CD14-positive monocyte (primary cell): ENCODE measurements around the gene CREB5. TPM values are rescaled to one million over a fixed set of nuclear protein-coding genes. Genes with fewer than 3 reads are reported as not detected.

ENCODE experiments used
- DNase-seq, 3 donors: peaks; one replicate each; pipeline ENCODE4 v3.0.0-alpha.2; 2011 to 2022
- H2AFZ ChIP-seq: 2 replicates; pipeline ENCODE4 v1.6.0; 2012; ENCODE audit warnings: mild to moderate bottlenecking, low read depth, low read length, inconsistent platforms; ENCODE audit not compliant: insufficient read depth, poor library complexity, severe bottlenecking
- H3K27ac ChIP-seq, 2 donors: 1 replicate in 1 of 2; 2 replicates in 1 of 2; pipeline ENCODE4 v1.5.1; 2012 to 2013; ENCODE audit warnings: low read length in 2 of 2, control low read depth in 1 of 2, inconsistent platforms in 1 of 2, low read depth in 1 of 2, mild to moderate bottlenecking in 1 of 2
- H3K27me3 ChIP-seq, 2 donors: one replicate each; pipeline versions ENCODE4 v1.6.0 to v1.6.1; 2011 to 2013; ENCODE audit warnings: low read length in 2 of 2; ENCODE audit not compliant: control insufficient read depth in 2 of 2, insufficient read depth in 2 of 2
- H3K36me3 ChIP-seq, 2 donors: replicated peaks in 1 of 2; 1 replicate in 1 of 2; 2 replicates in 1 of 2; pipeline versions ENCODE4 v1.5.1 to v1.6.1; 2012 to 2013; ENCODE audit warnings: low read length in 2 of 2, control low read depth in 1 of 2, inconsistent platforms in 1 of 2, mild to moderate bottlenecking in 1 of 2; ENCODE audit not compliant: insufficient read depth in 2 of 2, control insufficient read depth in 1 of 2
- H3K4me1 ChIP-seq, 2 donors: 1 replicate in 1 of 2; 2 replicates in 1 of 2; pipeline versions ENCODE4 v1.5.1 to v1.6.1; 2012 to 2013; ENCODE audit warnings: low read length in 2 of 2, control low read depth in 1 of 2, inconsistent platforms in 1 of 2, mild to moderate bottlenecking in 1 of 2, moderate library complexity in 1 of 2; ENCODE audit not compliant: insufficient read depth in 2 of 2, control insufficient read depth in 1 of 2
- H3K4me2 ChIP-seq: replicated peaks from 2 replicates; pipeline ENCODE3; 2012; ENCODE audit warnings: low read length, moderate library complexity, mild to moderate bottlenecking; ENCODE audit not compliant: poor library complexity, severe bottlenecking; ENCODE audit errors: extremely low read depth
- H3K4me3 ChIP-seq, 3 experiments: fragments of 200-600 bp in 1 of 3; sonication (generic) in 1 of 3; replicated peaks in 1 of 3; 1 replicate in 2 of 3; 2 replicates in 1 of 3; pipeline ENCODE4 v1.5.1; 2011 to 2013; ENCODE audit warnings: low read length in 3 of 3, mild to moderate bottlenecking in 3 of 3, control low read depth in 2 of 3, low read depth in 2 of 3, inconsistent platforms in 1 of 3, moderate library complexity in 1 of 3
- H3K79me2 ChIP-seq: 2 replicates; pipeline ENCODE4 v1.6.0; 2012; ENCODE audit warnings: mild to moderate bottlenecking, control low read depth, inconsistent platforms, low read length, moderate library complexity; ENCODE audit not compliant: insufficient read depth
- H3K9ac ChIP-seq: 2 replicates; pipeline ENCODE4 v1.6.0; 2017; ENCODE audit warnings: low read length, mild to moderate bottlenecking; ENCODE audit not compliant: insufficient read depth, poor library complexity, severe bottlenecking
- H3K9me3 ChIP-seq, 2 donors: replicated peaks in 1 of 2; 1 replicate in 1 of 2; 2 replicates in 1 of 2; pipeline versions ENCODE4 v1.5.1 to v1.6.1; 2012 to 2013; ENCODE audit warnings: low read length in 2 of 2, control low read depth in 1 of 2; ENCODE audit not compliant: control insufficient read depth in 1 of 2, insufficient read depth in 1 of 2
- H4K20me1 ChIP-seq: 2 replicates; pipeline ENCODE4 v1.6.0; 2012; ENCODE audit warnings: mild to moderate bottlenecking, low read length, control low read depth, moderate library complexity; ENCODE audit not compliant: insufficient read depth
- H3K27ac Mint-ChIP-seq, 7 donors: one replicate each; pipeline ENCODE4 v1.8.0; 2020; ENCODE audit warnings: mild to moderate bottlenecking in 7 of 7, mixed read lengths in 7 of 7, moderate library complexity in 6 of 7, inconsistent platforms in 2 of 7
- H3K27me3 Mint-ChIP-seq, 3 donors: one replicate each; pipeline ENCODE4 v1.8.0; 2021 to 2022; ENCODE audit warnings: low read depth in 3 of 3, mild to moderate bottlenecking in 3 of 3, mixed read lengths in 3 of 3, moderate library complexity in 3 of 3, inconsistent platforms in 1 of 3
- H3K36me3 Mint-ChIP-seq, 2 donors: one replicate each; pipeline ENCODE4 v1.8.0; 2020; ENCODE audit warnings: mixed read lengths in 2 of 2, inconsistent platforms in 1 of 2, mild to moderate bottlenecking in 1 of 2
- H3K4me1 Mint-ChIP-seq: one replicate; pipeline ENCODE4 v1.8.0; 2020; ENCODE audit warnings: mild to moderate bottlenecking, mixed read lengths
- H3K4me3 Mint-ChIP-seq, 2 donors: one replicate each; pipeline ENCODE4 v1.8.0; 2020; ENCODE audit warnings: mild to moderate bottlenecking in 2 of 2, mixed read lengths in 2 of 2, moderate library complexity in 1 of 2
- H3K9me3 Mint-ChIP-seq, 7 donors: one replicate each; pipeline ENCODE4 v1.8.0; 2020 to 2022; ENCODE audit warnings: mixed read lengths in 7 of 7, mild to moderate bottlenecking in 6 of 7, moderate library complexity in 6 of 7, inconsistent platforms in 2 of 7
- WGBS: methylation state at CpG from one replicate; pipeline ENCODE4 v1.1.5; 2013; ENCODE audit warnings: missing lambda C conversion rate; ENCODE audit not compliant: insufficient coverage; 5-methylcytosine and 5-hydroxymethylcytosine counted together
- intact Hi-C, 2 donors: fragments of 100-400 bp; cut with micrococcal nuclease; formaldehyde crosslinking; loops; one replicate each; pipeline versions ENCODE4 v1.15.0 to v1.15.1; 2023
- polyA plus RNA-seq, 3 donors: library from polyadenylated mRNA; depleted of rRNA in 1 of 3; unstranded in 2 of 3; stranded (reverse) in 1 of 3; fragments of 300-500 nt in 2 of 3; fragments of >200 nt in 1 of 3; fragmentation: Illumina TruSeq in 2 of 3; gene quantifications; 1 replicate in 2 of 3; 2 replicates in 1 of 3; pipeline ENCODE4 v1.2.3, GENCODE V29; 2012 to 2021
- TF ChIP-seq, protein P1 (sequence below): fragments of 200-600 bp; IDR thresholded peaks from one replicate; pipeline ENCODE4 v1.8.0; 2022; ENCODE audit warnings: antibody characterized with exemption, mild to moderate bottlenecking

CREB5 gene
- polyA plus RNA-seq, 3 donors, result 25.1 to 72.3 (median 44.2) TPM

DNA sequence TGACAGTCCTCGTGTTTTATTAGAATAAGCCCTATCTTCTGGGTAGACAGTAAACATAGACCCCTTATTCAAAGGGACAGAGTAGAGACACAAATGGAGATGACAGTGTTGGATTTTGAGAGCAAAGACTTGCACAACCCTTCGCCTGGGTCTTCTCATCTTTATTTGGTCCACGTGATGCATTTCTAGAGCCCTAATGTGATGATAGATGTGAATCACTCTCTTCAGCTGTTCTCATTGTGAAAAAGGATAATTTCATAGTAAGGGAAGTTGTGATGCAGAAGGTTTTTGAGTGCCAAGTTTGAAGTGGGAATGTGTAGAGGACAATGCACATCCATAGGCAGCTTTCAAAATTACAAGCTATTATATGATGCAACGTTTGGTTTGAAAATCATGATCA lies 86.3 kb downstream of the CREB5 start:
- Histone ChIP-seq H3K79me2 (no peaks in the 10 kb centered on the region), H3K9me3 (no peaks in the 10 kb centered on the region), H3K4me2 (no peak overlapping the region), H3K4me3 (no peak overlapping the region), H3K9ac (no peak overlapping the region), H2AFZ (no peak overlapping the region), H3K36me3 (no peaks in the 10 kb centered on the region), H3K27ac (no peak overlapping the region), H3K27me3 (no peaks in the 10 kb centered on the region), H4K20me1 (no peaks in the 10 kb centered on the region), H3K4me1 (no peaks in the 10 kb centered on the region)
- Mint-ChIP-seq H3K36me3 (no peaks in the 10 kb centered on the region), H3K9me3 (no peaks in the 10 kb centered on the region), H3K27me3 (peaks cover 4 to 9% (median 7%) of the 10 kb centered on the region in 3 donors), H3K4me3 (no peak overlapping the region), H3K4me1 (no peaks in the 10 kb centered on the region), H3K27ac (no peak overlapping the region)
- TF ChIP-seq, protein P1, sequence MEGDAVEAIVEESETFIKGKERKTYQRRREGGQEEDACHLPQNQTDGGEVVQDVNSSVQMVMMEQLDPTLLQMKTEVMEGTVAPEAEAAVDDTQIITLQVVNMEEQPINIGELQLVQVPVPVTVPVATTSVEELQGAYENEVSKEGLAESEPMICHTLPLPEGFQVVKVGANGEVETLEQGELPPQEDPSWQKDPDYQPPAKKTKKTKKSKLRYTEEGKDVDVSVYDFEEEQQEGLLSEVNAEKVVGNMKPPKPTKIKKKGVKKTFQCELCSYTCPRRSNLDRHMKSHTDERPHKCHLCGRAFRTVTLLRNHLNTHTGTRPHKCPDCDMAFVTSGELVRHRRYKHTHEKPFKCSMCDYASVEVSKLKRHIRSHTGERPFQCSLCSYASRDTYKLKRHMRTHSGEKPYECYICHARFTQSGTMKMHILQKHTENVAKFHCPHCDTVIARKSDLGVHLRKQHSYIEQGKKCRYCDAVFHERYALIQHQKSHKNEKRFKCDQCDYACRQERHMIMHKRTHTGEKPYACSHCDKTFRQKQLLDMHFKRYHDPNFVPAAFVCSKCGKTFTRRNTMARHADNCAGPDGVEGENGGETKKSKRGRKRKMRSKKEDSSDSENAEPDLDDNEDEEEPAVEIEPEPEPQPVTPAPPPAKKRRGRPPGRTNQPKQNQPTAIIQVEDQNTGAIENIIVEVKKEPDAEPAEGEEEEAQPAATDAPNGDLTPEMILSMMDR, result no peak
- intact Hi-C loops, result no loop called here
- 92% methylated on average over 2 of the region's 4 CpGs for WGBS
- no peak for DNase-seq

DNA sequence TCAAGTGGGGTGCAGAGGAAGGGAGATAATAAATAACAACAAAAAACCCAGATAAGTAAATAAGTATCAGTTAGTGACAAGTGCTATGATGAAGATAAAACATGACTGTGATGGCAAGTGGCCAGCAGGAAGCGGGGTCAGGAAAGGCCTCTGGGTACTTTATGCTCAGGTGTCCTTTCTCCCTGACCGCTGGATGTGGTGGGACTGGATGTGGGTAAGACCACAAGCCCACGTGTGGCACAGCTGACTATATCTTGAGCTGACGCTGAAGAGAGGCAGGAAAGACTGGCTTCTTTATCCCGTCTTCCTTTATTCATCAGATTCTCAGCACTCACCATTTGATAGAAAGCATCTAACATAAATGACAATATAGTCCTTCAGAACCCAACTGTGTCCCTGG lies 87.8 kb downstream of the CREB5 start:
- Mint-ChIP-seq H3K36me3 (no peaks in the 10 kb centered on the region), H3K4me1 (no peaks in the 10 kb centered on the region), H3K27ac (no peak overlapping the region), H3K9me3 (no peaks in the 10 kb centered on the region), H3K27me3 (peaks cover 3 to 7% (median 6%) of the 10 kb centered on the region in 3 donors), H3K4me3 (no peak overlapping the region)
- no peak for DNase-seq
- H3K4me3 ChIP-seq, result no peak overlapping the region
- H3K9me3 ChIP-seq, result no peaks in the 10 kb centered on the region
- H4K20me1 ChIP-seq, result no peaks in the 10 kb centered on the region
- no peaks in the 10 kb centered on the region for H3K36me3 ChIP-seq
- H2AFZ ChIP-seq, result no peak overlapping the region
- TF ChIP-seq, protein P1, result no peak
- H3K4me1 ChIP-seq, result no peaks in the 10 kb centered on the region
- intact Hi-C loops, result no loop called here
- H3K9ac ChIP-seq, result no peak overlapping the region
- no peaks in the 10 kb centered on the region for H3K27me3 ChIP-seq
- 36% methylated on average over 2 of the region's 5 CpGs for WGBS
- H3K79me2 ChIP-seq, result no peaks in the 10 kb centered on the region
- H3K27ac ChIP-seq, result no peak overlapping the region
- no peak overlapping the region for H3K4me2 ChIP-seq
